Iris pigment epithelial cell (primary cell): ENCODE measurements around the gene RRP1B.
"Not testable (repeated sequence)": the region's sequence is repeated elsewhere in the genome, so short reads cannot be mapped to it uniquely, and the experiment has no call there.

Source experiments
- DNase-seq: peaks from one replicate; pipeline ENCODE4 v3.0.0-alpha.2; 2011; ENCODE audit warnings: low read depth

Gene RRP1B

GRCh38 chr21:43659136-43660000 is at the start of gene RRP1B, which contains the start of gene HSF2BP:
Gene RRP1B, plus strand, starts transcription at chr21:43659560. Its CDS starts 105 bp downstream, at chr21:43659665.
Gene HSF2BP, minus strand, starts transcription at chr21:43659488. Its CDS starts 1,392 bp downstream, at chr21:43658096.
- DNase-seq = peak; percentile 87

GRCh38 chr21:43611598-43612369 is 47.6 kb upstream of the RRP1B start:
- DNase-seq = peak; percentile 82

- peak; percentile 56 for DNase-seq
These were observed 45.4 kb upstream of the RRP1B start for GRCh38 chr21:43613755-43614638.

GRCh38 chr21:43614839-43615238 is 44.5 kb upstream of the RRP1B start:
- no peak for DNase-seq

GRCh38 chr21:43616861-43617260 is 42.5 kb upstream of the RRP1B start:
- not testable (repeated sequence) for DNase-seq

- DNase-seq = no peak
These were observed 40.4 kb upstream of the RRP1B start for GRCh38 chr21:43618940-43619339.

- DNase-seq = no peak
These were observed 40.0 kb upstream of the RRP1B start for GRCh38 chr21:43619344-43619743.

GRCh38 chr21:43619856-43620255 is 39.5 kb upstream of the RRP1B start:
- no peak for DNase-seq

GRCh38 chr21:43622796-43623195 is 36.6 kb upstream of the RRP1B start:
- no peak for DNase-seq

- no peak for DNase-seq
These were observed 35.8 kb upstream of the RRP1B start for GRCh38 chr21:43623588-43623987.

GRCh38 chr21:43624339-43624738 is 35.0 kb upstream of the RRP1B start:
- no peak for DNase-seq

- DNase-seq = peak; percentile 49
These were observed 33.0 kb upstream of the RRP1B start for GRCh38 chr21:43626390-43626789.

GRCh38 chr21:43627527-43627926 is 31.8 kb upstream of the RRP1B start:
- no peak for DNase-seq

GRCh38 chr21:43631411-43632107 is 27.8 kb upstream of the RRP1B start:
- no peak for DNase-seq

GRCh38 chr21:43632373-43632905 is 26.9 kb upstream of the RRP1B start:
- DNase-seq = peak; percentile 26

- peak; percentile 30 for DNase-seq
These were observed 24.7 kb upstream of the RRP1B start for GRCh38 chr21:43634618-43635017.

GRCh38 chr21:43635436-43635835 is 23.9 kb upstream of the RRP1B start:
- DNase-seq = no peak

GRCh38 chr21:43637530-43638158 is 21.7 kb upstream of the RRP1B start:
- DNase-seq = no peak

GRCh38 chr21:43639470-43640353 is 19.6 kb upstream of the RRP1B start:
- peak; percentile 91 for DNase-seq

GRCh38 chr21:43640400-43640799 is 19.0 kb upstream of the RRP1B start:
- DNase-seq = no peak
